ENCODE results near the gene GPR15LG.

Gene GPR15LG

DNA sequence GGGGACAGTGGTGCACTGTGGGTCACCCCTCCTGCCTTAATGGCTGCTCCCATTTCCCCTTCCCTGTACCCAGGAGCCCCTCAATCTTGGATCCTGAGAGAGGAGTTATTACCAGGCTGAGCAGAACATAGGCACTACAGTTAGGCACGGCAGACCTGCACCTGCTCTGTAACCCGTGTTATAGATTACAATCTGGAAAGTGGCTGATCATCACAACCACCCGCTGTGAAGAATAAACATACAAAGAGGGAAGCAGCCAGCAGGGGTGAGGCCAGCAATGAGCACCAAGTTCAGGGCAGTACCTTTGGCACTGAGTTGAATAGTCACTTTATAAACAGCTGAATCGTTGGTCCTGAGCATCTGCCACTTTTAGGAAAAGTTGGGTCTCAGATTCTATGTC, 22.5 kb downstream of the GPR15LG start:
- H3K9me3 ChIP-seq (ENCODE audit: control insufficient read depth, insufficient read depth, low read depth, low read length), result no peaks in the 10 kb centered on the region
- CTCF ChIA-PET, result interaction anchor here (1.2 kb wide), 1 partner anchor 9 kb away, joined by 4 read pairs; no protein-coding TSS in a partner anchor
- H3K36me3 ChIP-seq (ENCODE audit: control insufficient read depth in 2 of 2, insufficient read depth in 1 of 2, low read length in 2 of 2), result no peaks in the 10 kb centered on the region
- H3K4me1 ChIP-seq (ENCODE audit: control insufficient read depth, insufficient read depth, low read length), result peaks cover 8% of the 10 kb centered on the region
- no peak overlapping the region for H3K4me3 ChIP-seq (ENCODE audit: low read depth, low read length)
- POLR2A ChIA-PET, result no interaction called here
- no peak overlapping the region for H3K27ac ChIP-seq (ENCODE audit: extremely low read depth, low read depth, low read length)
- TF ChIP-seq IKZF3 (tag by site-specific recombination; IDR thresholded peaks at IDR 0.05) (0 out of 2 replicates have a peak, but pooled peaks have one; percentile 49), WT1 (tag by site-specific recombination; IDR thresholded peaks at IDR 0.05) (no peak), YY2 (tag by site-specific recombination; IDR thresholded peaks at IDR 0.05) (no peak), KLF9 (tag by site-specific recombination; IDR thresholded peaks at IDR 0.05; ENCODE audit: low read depth) (no peak), TRIM28 (IDR thresholded peaks at IDR 0.05; ENCODE audit: borderline replicate concordance, low read length) (peak; percentile 74; the same call in 1 of the 2 replicates), ZNF416 (tag by site-specific recombination; IDR thresholded peaks at IDR 0.05) (no peak), ZNF530 (tag by site-specific recombination; IDR thresholded peaks at IDR 0.05; ENCODE audit: low read depth) (no peak), ZNF670 (tag by site-specific recombination; IDR thresholded peaks at IDR 0.05; ENCODE audit: low read depth) (no peak), ZFP37 (tag by site-specific recombination; IDR thresholded peaks at IDR 0.05) (no peak), SP3 (tag by site-specific recombination; IDR thresholded peaks at IDR 0.05) (no peak), HOXD13 (CRISPR knock-in tag; IDR thresholded peaks at IDR 0.05; ENCODE audit: borderline replicate concordance) (no peak), ZNF157 (tag by site-specific recombination; IDR thresholded peaks at IDR 0.05) (no peak), ZNF571 (tag by site-specific recombination; IDR thresholded peaks at IDR 0.05) (no peak), ZNF529 (tag by site-specific recombination; IDR thresholded peaks at IDR 0.05; ENCODE audit: insufficient replicate concordance) (no peak), GLIS1 (tag by site-specific recombination; IDR thresholded peaks at IDR 0.05) (peak; percentile 22; the same call in 1 of the 2 replicates), ZNF610 (tag by site-specific recombination; IDR thresholded peaks at IDR 0.05; ENCODE audit: borderline replicate concordance) (no peak), ZSCAN16 (tag by site-specific recombination; IDR thresholded peaks at IDR 0.05) (no peak), ZIC2 (tag by site-specific recombination; IDR thresholded peaks at IDR 0.05) (peak; percentile 81), ZNF544 (tag by site-specific recombination; IDR thresholded peaks at IDR 0.05) (no peak), ZNF776 (tag by site-specific recombination; IDR thresholded peaks at IDR 0.05; ENCODE audit: borderline replicate concordance) (no peak), ZNF555 (tag by site-specific recombination; conservative IDR thresholded peaks at IDR 0.05) (no peak), ZNF596 (tag by site-specific recombination; IDR thresholded peaks at IDR 0.05) (no peak)
- TF ChIP-seq, protein P1, sequence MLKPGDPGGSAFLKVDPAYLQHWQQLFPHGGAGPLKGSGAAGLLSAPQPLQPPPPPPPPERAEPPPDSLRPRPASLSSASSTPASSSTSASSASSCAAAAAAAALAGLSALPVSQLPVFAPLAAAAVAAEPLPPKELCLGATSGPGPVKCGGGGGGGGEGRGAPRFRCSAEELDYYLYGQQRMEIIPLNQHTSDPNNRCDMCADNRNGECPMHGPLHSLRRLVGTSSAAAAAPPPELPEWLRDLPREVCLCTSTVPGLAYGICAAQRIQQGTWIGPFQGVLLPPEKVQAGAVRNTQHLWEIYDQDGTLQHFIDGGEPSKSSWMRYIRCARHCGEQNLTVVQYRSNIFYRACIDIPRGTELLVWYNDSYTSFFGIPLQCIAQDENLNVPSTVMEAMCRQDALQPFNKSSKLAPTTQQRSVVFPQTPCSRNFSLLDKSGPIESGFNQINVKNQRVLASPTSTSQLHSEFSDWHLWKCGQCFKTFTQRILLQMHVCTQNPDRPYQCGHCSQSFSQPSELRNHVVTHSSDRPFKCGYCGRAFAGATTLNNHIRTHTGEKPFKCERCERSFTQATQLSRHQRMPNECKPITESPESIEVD (tag by site-specific recombination; IDR thresholded peaks at IDR 0.05), result no peak
- TF ChIP-seq, protein P2, sequence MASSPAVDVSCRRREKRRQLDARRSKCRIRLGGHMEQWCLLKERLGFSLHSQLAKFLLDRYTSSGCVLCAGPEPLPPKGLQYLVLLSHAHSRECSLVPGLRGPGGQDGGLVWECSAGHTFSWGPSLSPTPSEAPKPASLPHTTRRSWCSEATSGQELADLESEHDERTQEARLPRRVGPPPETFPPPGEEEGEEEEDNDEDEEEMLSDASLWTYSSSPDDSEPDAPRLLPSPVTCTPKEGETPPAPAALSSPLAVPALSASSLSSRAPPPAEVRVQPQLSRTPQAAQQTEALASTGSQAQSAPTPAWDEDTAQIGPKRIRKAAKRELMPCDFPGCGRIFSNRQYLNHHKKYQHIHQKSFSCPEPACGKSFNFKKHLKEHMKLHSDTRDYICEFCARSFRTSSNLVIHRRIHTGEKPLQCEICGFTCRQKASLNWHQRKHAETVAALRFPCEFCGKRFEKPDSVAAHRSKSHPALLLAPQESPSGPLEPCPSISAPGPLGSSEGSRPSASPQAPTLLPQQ (tag by site-specific recombination; IDR thresholded peaks at IDR 0.05), result no peak
- TF ChIP-seq, protein P3, sequence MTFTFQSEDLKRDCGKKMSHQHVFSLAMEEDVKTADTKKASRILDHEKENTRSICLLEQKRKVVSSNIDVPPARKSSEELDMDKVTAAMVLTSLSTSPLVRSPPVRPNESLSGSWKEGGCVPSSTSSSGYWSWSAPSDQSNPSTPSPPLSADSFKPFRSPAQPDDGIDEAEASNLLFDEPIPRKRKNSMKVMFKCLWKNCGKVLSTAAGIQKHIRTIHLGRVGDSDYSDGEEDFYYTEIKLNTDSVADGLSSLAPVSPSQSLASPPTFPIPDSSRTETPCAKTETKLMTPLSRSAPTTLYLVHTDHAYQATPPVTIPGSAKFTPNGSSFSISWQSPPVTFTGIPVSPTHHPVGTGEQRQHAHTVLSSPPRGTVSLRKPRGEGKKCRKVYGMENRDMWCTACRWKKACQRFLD (tag by site-specific recombination; IDR thresholded peaks at IDR 0.05), result no peak
- TF ChIP-seq, protein P4, sequence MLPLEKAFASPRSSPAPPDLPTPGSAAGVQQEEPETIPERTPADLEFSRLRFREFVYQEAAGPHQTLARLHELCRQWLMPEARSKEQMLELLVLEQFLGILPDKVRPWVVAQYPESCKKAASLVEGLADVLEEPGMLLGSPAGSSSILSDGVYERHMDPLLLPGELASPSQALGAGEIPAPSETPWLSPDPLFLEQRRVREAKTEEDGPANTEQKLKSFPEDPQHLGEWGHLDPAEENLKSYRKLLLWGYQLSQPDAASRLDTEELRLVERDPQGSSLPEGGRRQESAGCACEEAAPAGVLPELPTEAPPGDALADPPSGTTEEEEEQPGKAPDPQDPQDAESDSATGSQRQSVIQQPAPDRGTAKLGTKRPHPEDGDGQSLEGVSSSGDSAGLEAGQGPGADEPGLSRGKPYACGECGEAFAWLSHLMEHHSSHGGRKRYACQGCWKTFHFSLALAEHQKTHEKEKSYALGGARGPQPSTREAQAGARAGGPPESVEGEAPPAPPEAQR (tag by site-specific recombination; IDR thresholded peaks at IDR 0.05), result no peak
- TF ChIP-seq, protein P5, sequence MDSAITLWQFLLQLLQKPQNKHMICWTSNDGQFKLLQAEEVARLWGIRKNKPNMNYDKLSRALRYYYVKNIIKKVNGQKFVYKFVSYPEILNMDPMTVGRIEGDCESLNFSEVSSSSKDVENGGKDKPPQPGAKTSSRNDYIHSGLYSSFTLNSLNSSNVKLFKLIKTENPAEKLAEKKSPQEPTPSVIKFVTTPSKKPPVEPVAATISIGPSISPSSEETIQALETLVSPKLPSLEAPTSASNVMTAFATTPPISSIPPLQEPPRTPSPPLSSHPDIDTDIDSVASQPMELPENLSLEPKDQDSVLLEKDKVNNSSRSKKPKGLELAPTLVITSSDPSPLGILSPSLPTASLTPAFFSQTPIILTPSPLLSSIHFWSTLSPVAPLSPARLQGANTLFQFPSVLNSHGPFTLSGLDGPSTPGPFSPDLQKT (IDR thresholded peaks at IDR 0.05; ENCODE audit: borderline replicate concordance, low read depth, low read length), result no peak
- TF ChIP-seq, protein P6, sequence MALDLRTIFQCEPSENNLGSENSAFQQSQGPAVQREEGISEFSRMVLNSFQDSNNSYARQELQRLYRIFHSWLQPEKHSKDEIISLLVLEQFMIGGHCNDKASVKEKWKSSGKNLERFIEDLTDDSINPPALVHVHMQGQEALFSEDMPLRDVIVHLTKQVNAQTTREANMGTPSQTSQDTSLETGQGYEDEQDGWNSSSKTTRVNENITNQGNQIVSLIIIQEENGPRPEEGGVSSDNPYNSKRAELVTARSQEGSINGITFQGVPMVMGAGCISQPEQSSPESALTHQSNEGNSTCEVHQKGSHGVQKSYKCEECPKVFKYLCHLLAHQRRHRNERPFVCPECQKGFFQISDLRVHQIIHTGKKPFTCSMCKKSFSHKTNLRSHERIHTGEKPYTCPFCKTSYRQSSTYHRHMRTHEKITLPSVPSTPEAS (tag by site-specific recombination; IDR thresholded peaks at IDR 0.05), result no peak
- TF ChIP-seq, protein P7, sequence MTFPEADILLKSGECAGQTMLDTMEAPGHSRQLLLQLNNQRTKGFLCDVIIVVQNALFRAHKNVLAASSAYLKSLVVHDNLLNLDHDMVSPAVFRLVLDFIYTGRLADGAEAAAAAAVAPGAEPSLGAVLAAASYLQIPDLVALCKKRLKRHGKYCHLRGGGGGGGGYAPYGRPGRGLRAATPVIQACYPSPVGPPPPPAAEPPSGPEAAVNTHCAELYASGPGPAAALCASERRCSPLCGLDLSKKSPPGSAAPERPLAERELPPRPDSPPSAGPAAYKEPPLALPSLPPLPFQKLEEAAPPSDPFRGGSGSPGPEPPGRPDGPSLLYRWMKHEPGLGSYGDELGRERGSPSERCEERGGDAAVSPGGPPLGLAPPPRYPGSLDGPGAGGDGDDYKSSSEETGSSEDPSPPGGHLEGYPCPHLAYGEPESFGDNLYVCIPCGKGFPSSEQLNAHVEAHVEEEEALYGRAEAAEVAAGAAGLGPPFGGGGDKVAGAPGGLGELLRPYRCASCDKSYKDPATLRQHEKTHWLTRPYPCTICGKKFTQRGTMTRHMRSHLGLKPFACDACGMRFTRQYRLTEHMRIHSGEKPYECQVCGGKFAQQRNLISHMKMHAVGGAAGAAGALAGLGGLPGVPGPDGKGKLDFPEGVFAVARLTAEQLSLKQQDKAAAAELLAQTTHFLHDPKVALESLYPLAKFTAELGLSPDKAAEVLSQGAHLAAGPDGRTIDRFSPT (tag by site-specific recombination; IDR thresholded peaks at IDR 0.05), result no peak

Data from HEK293 (cell line).